PC-9 (cell line): Measurements from ENCODE around the gene ZFHX3. TPM values are rescaled to one million over a fixed set of nuclear protein-coding genes. Genes with fewer than 3 reads are reported as not detected.

Source experiments
- BruUV-seq: library from RNA; stranded (reverse); fragments of 400-500 nt; replicated peaks from 2 replicates; lab custom pipeline; 2021; lab: Mats Ljungman, UMichigan
- CTCF ChIA-PET: fragments of 300-600 bp; sonication (Branson Sonifier 250); formaldehyde crosslinking; loops from one replicate; lab custom pipeline; 2022; ENCODE audit warnings: antibody characterized with exemption; lab: Charles Lee
- POLR2A ChIA-PET: fragments of 300-600 bp; sonication (Branson Sonifier 250); formaldehyde crosslinking; loops from one replicate; lab custom pipeline; 2022; ENCODE audit warnings: antibody characterized with exemption; ENCODE audit not compliant: unreplicated experiment; lab: Charles Lee
- DNase-seq, 2 experiments: peaks; one replicate each; pipeline versions ENCODE4 v3.0.0 to v3.0.0-alpha.2; 2015 to 2022; ENCODE audit warnings: mixed read lengths in 1 of 2
- H2AFZ ChIP-seq: fragments of 200-600 bp; sonication (generic); 2 replicates; pipeline ENCODE4 v1.8.1; 2017; ENCODE audit warnings: antibody characterized with exemption
- H3F3A ChIP-seq: fragments of 200-600 bp; sonication (generic); 2 replicates; pipeline ENCODE4 v1.8.1; 2017; ENCODE audit warnings: antibody characterized with exemption, mild to moderate bottlenecking, low read depth; ENCODE audit not compliant: insufficient read depth
- H3K27ac ChIP-seq: fragments of 200-600 bp; sonication (generic); 2 replicates; pipeline ENCODE4 v1.6.1; 2016; ENCODE audit warnings: mixed run types
- H3K27me3 ChIP-seq: fragments of 200-600 bp; sonication (generic); 2 replicates; pipeline ENCODE4 v1.6.1; 2016; ENCODE audit warnings: low read depth, mixed run types; ENCODE audit not compliant: insufficient read depth
- H3K36me3 ChIP-seq: fragments of 200-600 bp; sonication (generic); 2 replicates; pipeline ENCODE4 v1.6.1; 2016; ENCODE audit warnings: low read depth, mixed run types
- H3K4me1 ChIP-seq: fragments of 200-600 bp; sonication (generic); replicated peaks from 2 replicates; pipeline ENCODE4 v1.6.1; 2016; ENCODE audit warnings: mixed run types; ENCODE audit not compliant: insufficient read depth
- H3K4me2 ChIP-seq: fragments of 200-600 bp; sonication (generic); 2 replicates; pipeline ENCODE4 v1.6.1; 2017; ENCODE audit warnings: mixed run types
- H3K4me3 ChIP-seq: fragments of 200-600 bp; sonication (generic); 2 replicates; pipeline ENCODE4 v1.6.1; 2016; ENCODE audit warnings: mixed run types
- H3K79me2 ChIP-seq: fragments of 200-600 bp; sonication (generic); 2 replicates; pipeline ENCODE4 v1.6.1; 2017; ENCODE audit warnings: low read depth, mixed run types
- H3K9me2 ChIP-seq: fragments of 200-600 bp; sonication (generic); 2 replicates; pipeline ENCODE4 v1.8.1; 2017; ENCODE audit warnings: mild to moderate bottlenecking; ENCODE audit not compliant: insufficient read depth
- H3K9me3 ChIP-seq: fragments of 200-600 bp; sonication (generic); 2 replicates; pipeline ENCODE4 v1.8.1; 2016; ENCODE audit warnings: low read depth; ENCODE audit not compliant: insufficient read depth
- H4K20me1 ChIP-seq: fragments of 200-600 bp; sonication (generic); 2 replicates; pipeline ENCODE4 v1.8.1; 2017; ENCODE audit not compliant: insufficient read depth
- CTCF ChIP-seq: fragments of 200-600 bp; sonication (generic); conservative IDR thresholded peaks from 2 replicates; pipeline ENCODE4 v1.6.1; 2017; ENCODE audit warnings: mixed run types, antibody characterized with exemption, mild to moderate bottlenecking, moderate library complexity
- EZH2 ChIP-seq: fragments of 200-600 bp; sonication (generic); IDR thresholded peaks from 2 replicates; pipeline ENCODE4 v1.8.0; 2017; ENCODE audit warnings: antibody characterized with exemption, low read depth
- intact Hi-C: fragments of 100-400 bp; cut with micrococcal nuclease; formaldehyde crosslinking; loops from one replicate; pipeline ENCODE4 v1.10.0; 2022; ENCODE audit not compliant: unreplicated experiment
- total RNA-seq: library from RNA; stranded (reverse); gene quantifications from 2 replicates; pipeline ENCODE4 v1.2.3, GENCODE V29; 2021

The ZFHX3 gene
- total RNA-seq, 1 experiment from 2014 or later: 23.1 TPM

- intact Hi-C loops: no loop called here
These were observed 126.3 kb downstream of the ZFHX3 start for GRCh38 chr16:72921620-72922019.

GRCh38 chr16:72921106-72921505 lies 126.8 kb downstream of the ZFHX3 start:
- H3K36me3 ChIP-seq: no peaks in the 10 kb centered on the region
- intact Hi-C loops: no loop called here
- no peaks in the 10 kb centered on the region for H3K27me3 ChIP-seq
- BruUV-seq: no TSS peak
- H3K79me2 ChIP-seq: peaks cover 33% of the 10 kb centered on the region
- no peak overlapping the region for H3K27ac ChIP-seq
- no peak overlapping the region for H3K4me3 ChIP-seq
- no peak overlapping the region for H2AFZ ChIP-seq
- no peak for DNase-seq
- peaks cover 3% of the 10 kb centered on the region; the same call in 1 of the 2 replicates for H4K20me1 ChIP-seq
- H3K4me2 ChIP-seq: no peak overlapping the region
- POLR2A ChIA-PET: no interaction called here
- peaks cover 3% of the 10 kb centered on the region for H3K4me1 ChIP-seq
- H3F3A ChIP-seq: peaks cover 3% of the 10 kb centered on the region; the same call in 1 of the 2 replicates
- no peaks in the 10 kb centered on the region for H3K9me3 ChIP-seq
- H3K9me2 ChIP-seq: no peaks in the 10 kb centered on the region
- CTCF ChIA-PET: no interaction called here
- TF ChIP-seq EZH2 (no peak), CTCF (no peak)

More at GRCh38 chr16:72921620-72922019, 126.3 kb downstream of the ZFHX3 start:
- Histone ChIP-seq H3K27me3 (no peaks in the 10 kb centered on the region), H3K9me3 (no peaks in the 10 kb centered on the region), H3K27ac (no peak overlapping the region), H3F3A (peaks cover 7% of the 10 kb centered on the region; the same call in 1 of the 2 replicates), H3K79me2 (peaks cover 38% of the 10 kb centered on the region), H4K20me1 (peaks cover 3% of the 10 kb centered on the region; the same call in 1 of the 2 replicates), H2AFZ (no peak overlapping the region), H3K4me2 (no peak overlapping the region), H3K9me2 (no peaks in the 10 kb centered on the region), H3K4me3 (no peak overlapping the region), H3K4me1 (peaks cover 8% of the 10 kb centered on the region), H3K36me3 (no peaks in the 10 kb centered on the region)
- no peak for DNase-seq
- TF ChIP-seq CTCF (no peak), EZH2 (no peak)
- CTCF ChIA-PET: no interaction called here
- no TSS peak for BruUV-seq
- POLR2A ChIA-PET: interaction anchor here (0.6 kb wide), 1 partner anchor 133 kb away, joined by 3 read pairs; no protein-coding TSS in a partner anchor

- no peak for DNase-seq
- ChIA-PET POLR2A (no interaction called here), CTCF (no interaction called here)
- H3K36me3 ChIP-seq: no peaks in the 10 kb centered on the region
- intact Hi-C loops: no loop called here
- no peaks in the 10 kb centered on the region; the same call in 1 of the 2 replicates for H3K4me1 ChIP-seq
- no peak overlapping the region for H3K4me2 ChIP-seq
- H3F3A ChIP-seq: no peaks in the 10 kb centered on the region; the same call in 1 of the 2 replicates
- H4K20me1 ChIP-seq: peaks cover 7% of the 10 kb centered on the region; the same call in 1 of the 2 replicates
- peaks cover 29% of the 10 kb centered on the region for H3K79me2 ChIP-seq
- H2AFZ ChIP-seq: no peak overlapping the region
- no peaks in the 10 kb centered on the region for H3K27me3 ChIP-seq
- H3K9me3 ChIP-seq: no peaks in the 10 kb centered on the region
- no peak overlapping the region for H3K27ac ChIP-seq
- no peaks in the 10 kb centered on the region for H3K9me2 ChIP-seq
- TF ChIP-seq EZH2 (no peak), CTCF (no peak)
- H3K4me3 ChIP-seq: no peak overlapping the region
- no TSS peak for BruUV-seq
These were observed 130.9 kb downstream of the ZFHX3 start for GRCh38 chr16:72917051-72917450.
